WTC11 (cell line): ENCODE measurements around the gene CYP27B1. TPM values are rescaled to one million over a fixed set of nuclear protein-coding genes. Genes with fewer than 3 reads are reported as not detected.

ENCODE experiments used
- AR ChIP-seq: fragments of 250-450 bp; sonication (Bioruptor Pico); IDR thresholded peaks from 2 replicates; pipeline ENCODE4 v1.9.0; 2021; ENCODE audit warnings: mild to moderate bottlenecking
- ARID4B ChIP-seq: sonication (generic); formaldehyde crosslinking; IDR thresholded peaks from 2 replicates; pipeline ENCODE4 v1.8.0; 2023; ENCODE audit warnings: missing genetic modification reagents, mild to moderate bottlenecking, borderline replicate concordance
- ATF1 ChIP-seq: sonication (generic); formaldehyde crosslinking; IDR thresholded peaks from 2 replicates; pipeline ENCODE4 v1.8.1; 2023; ENCODE audit warnings: mild to moderate bottlenecking, moderate library complexity, missing genetic modification reagents
- ATF3 ChIP-seq: sonication (generic); formaldehyde crosslinking; conservative IDR thresholded peaks from 2 replicates; pipeline ENCODE4 v1.8.1; 2022; ENCODE audit warnings: mild to moderate bottlenecking, missing genetic modification reagents
- E2F5 ChIP-seq: sonication (generic); formaldehyde crosslinking; IDR thresholded peaks from 2 replicates; pipeline ENCODE4 v1.8.1; 2022; ENCODE audit warnings: mild to moderate bottlenecking, moderate library complexity, missing genetic modification reagents
- FOXP1 ChIP-seq: sonication (generic); formaldehyde crosslinking; IDR thresholded peaks from 2 replicates; pipeline ENCODE4 v1.8.0; 2022; ENCODE audit warnings: missing genetic modification reagents, mild to moderate bottlenecking, moderate library complexity, borderline replicate concordance
- HMGXB4 ChIP-seq: sonication (generic); formaldehyde crosslinking; IDR thresholded peaks from 2 replicates; pipeline ENCODE4 v1.8.1; 2023; ENCODE audit warnings: mild to moderate bottlenecking, moderate library complexity, missing genetic modification reagents
- MYBL2 ChIP-seq: sonication (generic); formaldehyde crosslinking; IDR thresholded peaks from 2 replicates; pipeline ENCODE4 v1.8.1; 2023; ENCODE audit warnings: mild to moderate bottlenecking, moderate library complexity, missing genetic modification reagents
- SMAD3 ChIP-seq: sonication (generic); formaldehyde crosslinking; IDR thresholded peaks from 2 replicates; pipeline ENCODE4 v1.8.0; 2022; ENCODE audit warnings: missing genetic modification reagents, mild to moderate bottlenecking, borderline replicate concordance
- TEAD1 ChIP-seq: sonication (generic); formaldehyde crosslinking; IDR thresholded peaks from 2 replicates; pipeline ENCODE4 v1.8.0; 2022; ENCODE audit warnings: mild to moderate bottlenecking, missing genetic modification reagents
- ZNF263 ChIP-seq: sonication (generic); formaldehyde crosslinking; IDR thresholded peaks from 2 replicates; pipeline ENCODE4 v1.8.1; 2022; ENCODE audit warnings: low read depth, mild to moderate bottlenecking, moderate library complexity, missing genetic modification reagents
- ZNF512 ChIP-seq: sonication (generic); formaldehyde crosslinking; IDR thresholded peaks from 2 replicates; pipeline ENCODE4 v1.8.1; 2022; ENCODE audit warnings: missing genetic modification reagents, borderline replicate concordance
- total RNA-seq: library from RNA; stranded (reverse); gene quantifications from 3 replicates; pipeline ENCODE4 v1.2.3, GENCODE V29; 2021
- TF ChIP-seq, protein P1 (sequence below): sonication (generic); formaldehyde crosslinking; IDR thresholded peaks from 2 replicates; pipeline ENCODE4 v1.8.1; 2022; ENCODE audit warnings: mild to moderate bottlenecking, missing genetic modification reagents, moderate library complexity, borderline replicate concordance
- TF ChIP-seq, protein P2 (sequence below): fragments of 250-450 bp; sonication (Bioruptor Pico); IDR thresholded peaks from 2 replicates; pipeline ENCODE4 v2.1.2; 2022; ENCODE audit warnings: mild to moderate bottlenecking, moderate library complexity
- TF ChIP-seq, protein P3 (sequence below): sonication (generic); formaldehyde crosslinking; IDR thresholded peaks from 2 replicates; pipeline ENCODE4 v1.8.1; 2023; ENCODE audit warnings: mild to moderate bottlenecking, missing genetic modification reagents, borderline replicate concordance

CYP27B1 gene
- total RNA-seq, 1 experiment from 2014 or later: 2.1 TPM

- TF ChIP-seq, protein P1, sequence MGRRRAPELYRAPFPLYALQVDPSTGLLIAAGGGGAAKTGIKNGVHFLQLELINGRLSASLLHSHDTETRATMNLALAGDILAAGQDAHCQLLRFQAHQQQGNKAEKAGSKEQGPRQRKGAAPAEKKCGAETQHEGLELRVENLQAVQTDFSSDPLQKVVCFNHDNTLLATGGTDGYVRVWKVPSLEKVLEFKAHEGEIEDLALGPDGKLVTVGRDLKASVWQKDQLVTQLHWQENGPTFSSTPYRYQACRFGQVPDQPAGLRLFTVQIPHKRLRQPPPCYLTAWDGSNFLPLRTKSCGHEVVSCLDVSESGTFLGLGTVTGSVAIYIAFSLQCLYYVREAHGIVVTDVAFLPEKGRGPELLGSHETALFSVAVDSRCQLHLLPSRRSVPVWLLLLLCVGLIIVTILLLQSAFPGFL (CRISPR knock-in tag): 0 out of 2 replicates have a peak, but pooled peaks have one; percentile 23
- TF ChIP-seq AR (CRISPR knock-in tag) (peak; percentile 58; the same call in 1 of the 2 replicates), HMGXB4 (CRISPR knock-in tag) (no peak), ARID4B (CRISPR knock-in tag) (peak; percentile 93), ZNF512 (CRISPR knock-in tag) (0 out of 2 replicates have a peak, but pooled peaks have one; percentile 15), MYBL2 (CRISPR knock-in tag) (peak; percentile 88; the same call in 1 of the 2 replicates), SMAD3 (CRISPR knock-in tag) (no peak; the same call in 1 of the 2 replicates), ATF1 (CRISPR knock-in tag) (no peak; the same call in 1 of the 2 replicates), E2F5 (CRISPR knock-in tag) (no peak; the same call in 1 of the 2 replicates), FOXP1 (CRISPR knock-in tag) (peak; percentile 59; the same call in 1 of the 2 replicates), ATF3 (0 out of 2 replicates have a peak, but pooled peaks have one; percentile 17), ZNF263 (CRISPR knock-in tag) (no peak), TEAD1 (CRISPR knock-in tag) (peak; percentile 83; the same call in 1 of the 2 replicates)
- TF ChIP-seq, protein P2, sequence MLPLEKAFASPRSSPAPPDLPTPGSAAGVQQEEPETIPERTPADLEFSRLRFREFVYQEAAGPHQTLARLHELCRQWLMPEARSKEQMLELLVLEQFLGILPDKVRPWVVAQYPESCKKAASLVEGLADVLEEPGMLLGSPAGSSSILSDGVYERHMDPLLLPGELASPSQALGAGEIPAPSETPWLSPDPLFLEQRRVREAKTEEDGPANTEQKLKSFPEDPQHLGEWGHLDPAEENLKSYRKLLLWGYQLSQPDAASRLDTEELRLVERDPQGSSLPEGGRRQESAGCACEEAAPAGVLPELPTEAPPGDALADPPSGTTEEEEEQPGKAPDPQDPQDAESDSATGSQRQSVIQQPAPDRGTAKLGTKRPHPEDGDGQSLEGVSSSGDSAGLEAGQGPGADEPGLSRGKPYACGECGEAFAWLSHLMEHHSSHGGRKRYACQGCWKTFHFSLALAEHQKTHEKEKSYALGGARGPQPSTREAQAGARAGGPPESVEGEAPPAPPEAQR (CRISPR knock-in tag): no peak
- TF ChIP-seq, protein P3, sequence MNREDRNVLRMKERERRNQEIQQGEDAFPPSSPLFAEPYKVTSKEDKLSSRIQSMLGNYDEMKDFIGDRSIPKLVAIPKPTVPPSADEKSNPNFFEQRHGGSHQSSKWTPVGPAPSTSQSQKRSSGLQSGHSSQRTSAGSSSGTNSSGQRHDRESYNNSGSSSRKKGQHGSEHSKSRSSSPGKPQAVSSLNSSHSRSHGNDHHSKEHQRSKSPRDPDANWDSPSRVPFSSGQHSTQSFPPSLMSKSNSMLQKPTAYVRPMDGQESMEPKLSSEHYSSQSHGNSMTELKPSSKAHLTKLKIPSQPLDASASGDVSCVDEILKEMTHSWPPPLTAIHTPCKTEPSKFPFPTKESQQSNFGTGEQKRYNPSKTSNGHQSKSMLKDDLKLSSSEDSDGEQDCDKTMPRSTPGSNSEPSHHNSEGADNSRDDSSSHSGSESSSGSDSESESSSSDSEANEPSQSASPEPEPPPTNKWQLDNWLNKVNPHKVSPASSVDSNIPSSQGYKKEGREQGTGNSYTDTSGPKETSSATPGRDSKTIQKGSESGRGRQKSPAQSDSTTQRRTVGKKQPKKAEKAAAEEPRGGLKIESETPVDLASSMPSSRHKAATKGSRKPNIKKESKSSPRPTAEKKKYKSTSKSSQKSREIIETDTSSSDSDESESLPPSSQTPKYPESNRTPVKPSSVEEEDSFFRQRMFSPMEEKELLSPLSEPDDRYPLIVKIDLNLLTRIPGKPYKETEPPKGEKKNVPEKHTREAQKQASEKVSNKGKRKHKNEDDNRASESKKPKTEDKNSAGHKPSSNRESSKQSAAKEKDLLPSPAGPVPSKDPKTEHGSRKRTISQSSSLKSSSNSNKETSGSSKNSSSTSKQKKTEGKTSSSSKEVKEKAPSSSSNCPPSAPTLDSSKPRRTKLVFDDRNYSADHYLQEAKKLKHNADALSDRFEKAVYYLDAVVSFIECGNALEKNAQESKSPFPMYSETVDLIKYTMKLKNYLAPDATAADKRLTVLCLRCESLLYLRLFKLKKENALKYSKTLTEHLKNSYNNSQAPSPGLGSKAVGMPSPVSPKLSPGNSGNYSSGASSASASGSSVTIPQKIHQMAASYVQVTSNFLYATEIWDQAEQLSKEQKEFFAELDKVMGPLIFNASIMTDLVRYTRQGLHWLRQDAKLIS (CRISPR knock-in tag): peak; percentile 84; the same call in 1 of the 2 replicates
These were observed 5.1 kb upstream of the CYP27B1 start, which contains the start of gene METTL1 (continued) for GRCh38 chr12:57771873-57772428.
